ENCODE results near the gene TMEM256. TPM values are rescaled to one million over a fixed set of nuclear protein-coding genes. Genes with fewer than 3 reads are reported as not detected.

The TMEM256 gene
- total RNA-seq, 1 experiment from 2014 or later, result 55.4 TPM

GRCh38 chr17:7391307-7391706 lies 12.6 kb downstream of the TMEM256 start:
- POLR2A ChIA-PET (ENCODE audit: unreplicated experiment), result interaction anchor here (0.7 kb wide), 1 partner anchor 9 kb away, joined by 5 read pairs; no protein-coding TSS in a partner anchor
- H3K79me2 ChIP-seq (ENCODE audit: low read depth), result no peaks in the 10 kb centered on the region
- intact Hi-C loops (cut with micrococcal nuclease; ENCODE audit: unreplicated experiment), result no loop called here
- H3K4me1 ChIP-seq (replicated peaks; ENCODE audit: insufficient read depth), result 0 out of 2 replicates have a peak, but pooled peaks cover 3% of the 10 kb centered on the region
- H3K27ac ChIP-seq, result no peak overlapping the region
- no TSS peak for BruUV-seq (replicated peaks)
- no peak for DNase-seq
- peaks cover 8% of the 10 kb centered on the region; the same call in 1 of the 2 replicates for H3F3A ChIP-seq (ENCODE audit: insufficient read depth, low read depth)
- no peaks in the 10 kb centered on the region for H3K27me3 ChIP-seq (ENCODE audit: insufficient read depth, low read depth)
- TF ChIP-seq EZH2 (IDR thresholded peaks at IDR 0.05; ENCODE audit: low read depth) (no peak), CTCF (conservative IDR thresholded peaks at IDR 0.05) (no peak)
- H3K36me3 ChIP-seq (ENCODE audit: low read depth), result no peaks in the 10 kb centered on the region
- no peaks in the 10 kb centered on the region for H3K9me2 ChIP-seq (ENCODE audit: insufficient read depth)
- no peak overlapping the region for H2AFZ ChIP-seq
- H3K9me3 ChIP-seq (ENCODE audit: insufficient read depth, low read depth), result no peaks in the 10 kb centered on the region
- no peak overlapping the region for H3K4me3 ChIP-seq
- CTCF ChIA-PET, result no interaction called here
- no peak overlapping the region for H3K4me2 ChIP-seq
- no peaks in the 10 kb centered on the region for H4K20me1 ChIP-seq (ENCODE audit: insufficient read depth)

- intact Hi-C loops (cut with micrococcal nuclease; ENCODE audit: unreplicated experiment), result no loop called here
- Histone ChIP-seq H2AFZ (no peak overlapping the region), H3K79me2 (ENCODE audit: low read depth) (no peaks in the 10 kb centered on the region), H3K27ac (no peak overlapping the region), H3K9me3 (ENCODE audit: insufficient read depth, low read depth) (no peaks in the 10 kb centered on the region), H3K4me3 (no peak overlapping the region), H4K20me1 (ENCODE audit: insufficient read depth) (no peaks in the 10 kb centered on the region), H3F3A (ENCODE audit: insufficient read depth, low read depth) (peaks cover 4% of the 10 kb centered on the region; the same call in 1 of the 2 replicates), H3K27me3 (ENCODE audit: insufficient read depth, low read depth) (no peaks in the 10 kb centered on the region), H3K4me2 (no peak overlapping the region), H3K4me1 (replicated peaks; ENCODE audit: insufficient read depth) (0 out of 2 replicates have a peak, but pooled peaks cover 3% of the 10 kb centered on the region), H3K9me2 (ENCODE audit: insufficient read depth) (no peaks in the 10 kb centered on the region), H3K36me3 (ENCODE audit: low read depth) (no peaks in the 10 kb centered on the region)
- no TSS peak for BruUV-seq (replicated peaks)
- ChIA-PET POLR2A (ENCODE audit: unreplicated experiment) (interaction anchor here (0.6 kb wide), 1 partner anchor 14 kb away, joined by 7 read pairs; the partner anchor contains the start of gene TMEM256), CTCF (no interaction called here)
- no peak for TF ChIP-seq EZH2 (IDR thresholded peaks at IDR 0.05; ENCODE audit: low read depth)
- no peak for TF ChIP-seq CTCF (conservative IDR thresholded peaks at IDR 0.05)
- DNase-seq, result no peak
These were observed 13.7 kb downstream of the TMEM256 start for GRCh38 chr17:7389924-7390910.

GRCh38 chr17:7388856-7389255 lies 15.0 kb downstream of the TMEM256 start:
- no peaks in the 10 kb centered on the region for H4K20me1 ChIP-seq (ENCODE audit: insufficient read depth)
- BruUV-seq (replicated peaks), result no TSS peak
- ChIA-PET CTCF (no interaction called here), POLR2A (ENCODE audit: unreplicated experiment) (interaction anchor here (0.7 to 1.4 kb wide), 3 partner anchors 12 to 46 kb away, joined by 4 to 10 read pairs (median 6); partner anchors contain the start of genes TMEM102 and TMEM256)
- H3K79me2 ChIP-seq (ENCODE audit: low read depth), result no peaks in the 10 kb centered on the region
- H3F3A ChIP-seq (ENCODE audit: insufficient read depth, low read depth), result no peaks in the 10 kb centered on the region
- H3K36me3 ChIP-seq (ENCODE audit: low read depth), result no peaks in the 10 kb centered on the region
- no peaks in the 10 kb centered on the region for H3K9me2 ChIP-seq (ENCODE audit: insufficient read depth)
- H3K27me3 ChIP-seq (ENCODE audit: insufficient read depth, low read depth), result no peaks in the 10 kb centered on the region
- intact Hi-C loops (cut with micrococcal nuclease; ENCODE audit: unreplicated experiment), result no loop called here
- no peak overlapping the region for H3K4me3 ChIP-seq
- H3K4me2 ChIP-seq, result no peak overlapping the region
- no peak for TF ChIP-seq CTCF (conservative IDR thresholded peaks at IDR 0.05)
- TF ChIP-seq EZH2 (IDR thresholded peaks at IDR 0.05; ENCODE audit: low read depth), result no peak
- H3K9me3 ChIP-seq (ENCODE audit: insufficient read depth, low read depth), result no peaks in the 10 kb centered on the region
- H2AFZ ChIP-seq, result no peak overlapping the region
- DNase-seq, result no peak
- H3K27ac ChIP-seq, result no peak overlapping the region
- no peaks in the 10 kb centered on the region for H3K4me1 ChIP-seq (replicated peaks; ENCODE audit: insufficient read depth)
